SK-N-SH (cell line): ENCODE measurements around the gene HIVEP2. TPM values are rescaled to one million over a fixed set of nuclear protein-coding genes. Genes with fewer than 3 reads are reported as not detected.
A peak's percentile ranks its signal among the peaks of the same experiment; 100 is the strongest.

Source experiments
- CTCF ChIA-PET: fragments of 300-600, 350-600 bp; formaldehyde crosslinking; extraction: SDS; loops from one replicate; lab custom pipeline; 2021; lab: Yijun Ruan, JAX
- POLR2A ChIA-PET: fragments of 350-600 bp; sonication (Branson Sonifier 250); formaldehyde crosslinking; extraction: SDS; loops from one replicate; lab custom pipeline; 2020; ENCODE audit warnings: antibody characterized with exemption, inconsistent platforms; lab: Yijun Ruan, JAX
- DNase-seq: peaks from one replicate; pipeline ENCODE4 v3.0.0; 2012
- H2AFZ ChIP-seq: fragments of 200-600 bp; sonication (generic); 2 replicates; pipeline ENCODE4 v1.8.1; 2016; ENCODE audit warnings: antibody characterized with exemption, mild to moderate bottlenecking, low read depth
- H3F3A ChIP-seq: fragments of 200-600 bp; sonication (generic); replicated peaks from 2 replicates; pipeline ENCODE3; 2016; ENCODE audit warnings: antibody characterized with exemption, mild to moderate bottlenecking; ENCODE audit not compliant: insufficient read depth
- H3K27ac ChIP-seq, 2 experiments: fragments of 200-500 bp in 1 of 2; fragments of 200-600 bp in 1 of 2; sonication (Bioruptor generic) in 1 of 2; sonication (generic), shearing (Covaris generic) in 1 of 2; 2 replicates each; pipeline versions ENCODE4 v1.5.1 to v1.6.1; 2014 to 2016; ENCODE audit warnings: low read depth in 2 of 2, inconsistent platforms in 1 of 2, low read length in 1 of 2, mild to moderate bottlenecking in 1 of 2, mixed read lengths in 1 of 2
- H3K27me3 ChIP-seq: fragments of 200-600 bp; sonication (generic), shearing (Covaris generic); 2 replicates; pipeline ENCODE4 v1.6.1; 2016; ENCODE audit warnings: mixed run types; ENCODE audit not compliant: insufficient read depth
- H3K36me3 ChIP-seq, 2 experiments: fragments of 200-500 bp in 1 of 2; fragments of 200-600 bp in 1 of 2; sonication (Bioruptor generic) in 1 of 2; sonication (generic) in 1 of 2; replicated peaks in 1 of 2; 2 replicates each; pipeline versions ENCODE3 to v1.5.1; 2014 to 2016; ENCODE audit warnings: low read length in 1 of 2, mild to moderate bottlenecking in 1 of 2; ENCODE audit not compliant: insufficient read depth in 2 of 2, control insufficient read depth in 1 of 2
- H3K4me1 ChIP-seq, 2 experiments: fragments of 200-500 bp in 1 of 2; fragments of 200-600 bp in 1 of 2; sonication (Bioruptor generic) in 1 of 2; sonication (generic), shearing (Covaris generic) in 1 of 2; 2 replicates each; pipeline versions ENCODE4 v1.5.1 to v1.6.1; 2014 to 2016; ENCODE audit warnings: low read depth in 1 of 2, low read length in 1 of 2, mixed run types in 1 of 2; ENCODE audit not compliant: insufficient read depth in 2 of 2, control insufficient read depth in 1 of 2
- H3K4me2 ChIP-seq: fragments of 200-600 bp; sonication (generic), shearing (Covaris generic); 2 replicates; pipeline ENCODE4 v1.6.1; 2017; ENCODE audit warnings: mixed run types
- H3K4me3 ChIP-seq, 2 experiments: fragments of 200-500 bp in 1 of 2; fragments of 200-600 bp in 1 of 2; sonication (Bioruptor generic) in 1 of 2; sonication (generic), shearing (Covaris generic) in 1 of 2; 2 replicates each; pipeline versions ENCODE4 v1.5.1 to v1.8.1; 2014 to 2016; ENCODE audit warnings: low read depth in 2 of 2, inconsistent platforms in 1 of 2, low read length in 1 of 2, mild to moderate bottlenecking in 1 of 2, mixed read lengths in 1 of 2, moderate library complexity in 1 of 2
- H3K79me2 ChIP-seq: fragments of 200-600 bp; sonication (generic); 2 replicates; pipeline ENCODE4 v1.8.1; 2017; ENCODE audit warnings: mild to moderate bottlenecking; ENCODE audit not compliant: insufficient read depth
- H3K9ac ChIP-seq: fragments of 200-600 bp; sonication (generic); 2 replicates; pipeline ENCODE4 v1.6.1; 2017; ENCODE audit warnings: mixed run types
- H3K9me2 ChIP-seq: fragments of 200-600 bp; sonication (generic); 2 replicates; pipeline ENCODE4 v1.6.1; 2017; ENCODE audit warnings: mixed run types
- H3K9me3 ChIP-seq: fragments of 200-600 bp; sonication (generic); 2 replicates; pipeline ENCODE4 v1.6.1; 2017; ENCODE audit warnings: mixed run types, mild to moderate bottlenecking, moderate library complexity
- H4K20me1 ChIP-seq: fragments of 200-600 bp; sonication (generic); 2 replicates; pipeline ENCODE4 v1.6.1; 2017; ENCODE audit warnings: mild to moderate bottlenecking, mixed run types; ENCODE audit not compliant: insufficient read depth
- ELF1 ChIP-seq: IDR thresholded peaks from 2 replicates; pipeline ENCODE4 v1.4.0; 2012
- EP300 ChIP-seq, 2 experiments: IDR thresholded peaks; 2 replicates each; pipeline versions ENCODE4 v1.4.0 to v1.6.1; 2012; ENCODE audit warnings: borderline replicate concordance in 1 of 2, low read depth in 1 of 2, low read length in 1 of 2
- EZH2phosphoT487 ChIP-seq: fragments of 200-600 bp; sonication (generic); IDR thresholded peaks from 2 replicates; pipeline ENCODE4 v1.6.1; 2017; ENCODE audit warnings: low read depth, mixed run types, mild to moderate bottlenecking, antibody characterized with exemption, moderate library complexity, borderline replicate concordance
- FOSL2 ChIP-seq: IDR thresholded peaks from 2 replicates; pipeline ENCODE4 v1.4.0; 2012; ENCODE audit warnings: low read depth, mild to moderate bottlenecking, moderate library complexity, borderline replicate concordance
- GABPA ChIP-seq: IDR thresholded peaks from 2 replicates; pipeline ENCODE4 v1.4.0; 2012; ENCODE audit warnings: low read depth, mild to moderate bottlenecking
- GATA2 ChIP-seq: sonication (generic); formaldehyde crosslinking; IDR thresholded peaks from 2 replicates; pipeline ENCODE4 v1.5.0; 2020; ENCODE audit warnings: mild to moderate bottlenecking, missing genetic modification reagents
- JUND ChIP-seq: IDR thresholded peaks from 2 replicates; pipeline ENCODE4 v1.4.0; 2012
- MEF2A ChIP-seq: IDR thresholded peaks from 2 replicates; pipeline ENCODE4 v1.4.0; 2012; ENCODE audit warnings: low read depth, borderline replicate concordance
- NFIC ChIP-seq: IDR thresholded peaks from 2 replicates; pipeline ENCODE4 v1.4.0; 2012; ENCODE audit warnings: borderline replicate concordance
- NRF1 ChIP-seq: IDR thresholded peaks from 2 replicates; pipeline ENCODE4 v1.6.1; 2012; ENCODE audit warnings: low read depth, mild to moderate bottlenecking, low read length
- POLR2AphosphoS5 ChIP-seq: IDR thresholded peaks from 2 replicates; pipeline ENCODE4 v1.6.1; 2012; ENCODE audit warnings: low read depth, low read length
- RCOR1 ChIP-seq: fragments of 150-350 bp; IDR thresholded peaks from 2 replicates; pipeline ENCODE4 v1.6.1; 2017; ENCODE audit warnings: antibody characterized with exemption, low read length
- RFX5 ChIP-seq: IDR thresholded peaks from 2 replicates; pipeline ENCODE4 v1.6.1; 2012; ENCODE audit warnings: mild to moderate bottlenecking, improper control_type of control experiment, low read length
- SIN3A ChIP-seq: IDR thresholded peaks from 2 replicates; pipeline ENCODE4 v1.6.1; 2012; ENCODE audit warnings: low read depth, mild to moderate bottlenecking, low read length, moderate library complexity, borderline replicate concordance
- TCF12 ChIP-seq: IDR thresholded peaks from 2 replicates; pipeline ENCODE4 v1.4.0; 2012
- TEAD4 ChIP-seq: IDR thresholded peaks from 2 replicates; pipeline ENCODE4 v1.4.0; 2012; ENCODE audit warnings: mild to moderate bottlenecking, borderline replicate concordance; ENCODE audit not compliant: insufficient read depth
- WGBS: methylation state at CpG from one replicate; pipeline ENCODE4 v1.1.6; 2017; ENCODE audit warnings: low lambda C conversion rate; 5-methylcytosine and 5-hydroxymethylcytosine counted together
- polyA plus RNA-seq, 3 experiments: library from polyadenylated mRNA; depleted of rRNA; stranded (reverse); fragments of >200 nt; gene quantifications; 2 replicates each; pipeline ENCODE4 v1.2.3, GENCODE V29; 2012
- TF ChIP-seq, protein P1 (sequence below): fragments of 150-350 bp; IDR thresholded peaks from 2 replicates; pipeline ENCODE4 v1.6.1; 2017; ENCODE audit warnings: antibody characterized with exemption, low read length, low read depth, borderline replicate concordance
- TF ChIP-seq, protein P2 (sequence below): IDR thresholded peaks from 2 replicates; pipeline ENCODE4 v1.4.0; 2012; ENCODE audit warnings: low read depth, borderline replicate concordance
- TF ChIP-seq, protein P3 (sequence below): IDR thresholded peaks from 2 replicates; pipeline ENCODE4 v1.6.1; 2012; ENCODE audit warnings: mild to moderate bottlenecking, low read depth, low read length, moderate library complexity

HIVEP2 gene
- polyA plus RNA-seq, 1 of the 3 experiments (the other 2 are of a cell fraction): 2.5 TPM

DNA sequence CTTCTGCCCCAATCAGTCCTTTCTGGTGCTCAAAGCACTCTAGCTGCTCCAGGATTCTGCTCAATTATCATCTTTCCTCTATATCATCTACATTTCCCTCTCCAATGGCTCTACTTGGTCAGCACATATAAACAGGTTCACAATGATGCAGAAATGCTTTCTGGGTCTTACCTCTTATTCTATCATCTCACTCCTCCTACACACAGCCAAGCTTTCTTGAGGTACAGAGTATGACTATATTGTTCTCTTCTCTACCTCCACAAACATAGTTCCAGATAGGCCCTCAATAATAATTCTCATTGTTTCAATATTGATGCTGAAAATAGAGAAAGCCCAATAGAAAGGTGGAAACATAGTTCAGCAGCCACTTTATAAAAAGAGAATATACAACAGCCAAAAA lies 48.2 kb downstream of the HIVEP2 start (continued):
- TF ChIP-seq SIN3A (no peak), TCF12 (no peak), NRF1 (no peak), ELF1 (no peak)
- TF ChIP-seq, protein P1, sequence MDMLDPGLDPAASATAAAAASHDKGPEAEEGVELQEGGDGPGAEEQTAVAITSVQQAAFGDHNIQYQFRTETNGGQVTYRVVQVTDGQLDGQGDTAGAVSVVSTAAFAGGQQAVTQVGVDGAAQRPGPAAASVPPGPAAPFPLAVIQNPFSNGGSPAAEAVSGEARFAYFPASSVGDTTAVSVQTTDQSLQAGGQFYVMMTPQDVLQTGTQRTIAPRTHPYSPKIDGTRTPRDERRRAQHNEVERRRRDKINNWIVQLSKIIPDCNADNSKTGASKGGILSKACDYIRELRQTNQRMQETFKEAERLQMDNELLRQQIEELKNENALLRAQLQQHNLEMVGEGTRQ: no peak

DNA sequence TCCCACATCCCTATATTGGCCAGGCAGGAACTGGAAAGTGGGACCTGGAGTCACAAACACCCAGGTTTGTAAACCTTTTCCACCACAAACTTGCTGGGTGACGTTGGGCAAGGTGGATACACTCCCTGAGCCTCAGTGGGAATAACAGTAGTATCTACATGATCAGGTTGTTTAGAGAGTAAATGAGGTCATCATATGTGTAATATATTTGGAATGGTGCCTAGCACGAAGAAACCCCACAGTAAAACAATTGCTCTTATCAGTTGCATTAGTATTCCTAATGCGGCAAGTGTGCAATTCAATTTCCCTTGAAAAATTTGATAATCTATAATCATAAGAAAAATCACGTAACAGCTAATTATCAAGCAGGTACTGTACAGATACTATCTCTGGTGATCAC lies 51.9 kb downstream of the HIVEP2 start:
- TF ChIP-seq MEF2A (no peak), GATA2 (CRISPR knock-in tag) (peak; percentile 38), EZH2phosphoT487 (no peak), TEAD4 (no peak), GABPA (no peak), FOSL2 (peak; percentile 8; the same call in 1 of the 2 replicates), EP300 (IDR thresholded peaks at IDR 0.05; ENCODE audit: borderline replicate concordance in 1 of 2, low read depth in 1 of 2, low read length in 1 of 2) (peak in 1 of 2 experiments; percentile 50; a peak in 1 of 4 replicates), POLR2AphosphoS5 (no peak), RFX5 (no peak), SIN3A (no peak), NFIC (peak; percentile 11; the same call in 1 of the 2 replicates), TCF12 (no peak), JUND (0 out of 2 replicates have a peak, but pooled peaks have one; percentile 11), RCOR1 (peak; percentile 21; the same call in 1 of the 2 replicates)
- TF ChIP-seq, protein P2, sequence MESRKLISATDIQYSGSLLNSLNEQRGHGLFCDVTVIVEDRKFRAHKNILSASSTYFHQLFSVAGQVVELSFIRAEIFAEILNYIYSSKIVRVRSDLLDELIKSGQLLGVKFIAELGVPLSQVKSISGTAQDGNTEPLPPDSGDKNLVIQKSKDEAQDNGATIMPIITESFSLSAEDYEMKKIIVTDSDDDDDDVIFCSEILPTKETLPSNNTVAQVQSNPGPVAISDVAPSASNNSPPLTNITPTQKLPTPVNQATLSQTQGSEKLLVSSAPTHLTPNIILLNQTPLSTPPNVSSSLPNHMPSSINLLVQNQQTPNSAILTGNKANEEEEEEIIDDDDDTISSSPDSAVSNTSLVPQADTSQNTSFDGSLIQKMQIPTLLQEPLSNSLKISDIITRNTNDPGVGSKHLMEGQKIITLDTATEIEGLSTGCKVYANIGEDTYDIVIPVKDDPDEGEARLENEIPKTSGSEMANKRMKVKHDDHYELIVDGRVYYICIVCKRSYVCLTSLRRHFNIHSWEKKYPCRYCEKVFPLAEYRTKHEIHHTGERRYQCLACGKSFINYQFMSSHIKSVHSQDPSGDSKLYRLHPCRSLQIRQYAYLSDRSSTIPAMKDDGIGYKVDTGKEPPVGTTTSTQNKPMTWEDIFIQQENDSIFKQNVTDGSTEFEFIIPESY: no peak
- TF ChIP-seq, protein P3, sequence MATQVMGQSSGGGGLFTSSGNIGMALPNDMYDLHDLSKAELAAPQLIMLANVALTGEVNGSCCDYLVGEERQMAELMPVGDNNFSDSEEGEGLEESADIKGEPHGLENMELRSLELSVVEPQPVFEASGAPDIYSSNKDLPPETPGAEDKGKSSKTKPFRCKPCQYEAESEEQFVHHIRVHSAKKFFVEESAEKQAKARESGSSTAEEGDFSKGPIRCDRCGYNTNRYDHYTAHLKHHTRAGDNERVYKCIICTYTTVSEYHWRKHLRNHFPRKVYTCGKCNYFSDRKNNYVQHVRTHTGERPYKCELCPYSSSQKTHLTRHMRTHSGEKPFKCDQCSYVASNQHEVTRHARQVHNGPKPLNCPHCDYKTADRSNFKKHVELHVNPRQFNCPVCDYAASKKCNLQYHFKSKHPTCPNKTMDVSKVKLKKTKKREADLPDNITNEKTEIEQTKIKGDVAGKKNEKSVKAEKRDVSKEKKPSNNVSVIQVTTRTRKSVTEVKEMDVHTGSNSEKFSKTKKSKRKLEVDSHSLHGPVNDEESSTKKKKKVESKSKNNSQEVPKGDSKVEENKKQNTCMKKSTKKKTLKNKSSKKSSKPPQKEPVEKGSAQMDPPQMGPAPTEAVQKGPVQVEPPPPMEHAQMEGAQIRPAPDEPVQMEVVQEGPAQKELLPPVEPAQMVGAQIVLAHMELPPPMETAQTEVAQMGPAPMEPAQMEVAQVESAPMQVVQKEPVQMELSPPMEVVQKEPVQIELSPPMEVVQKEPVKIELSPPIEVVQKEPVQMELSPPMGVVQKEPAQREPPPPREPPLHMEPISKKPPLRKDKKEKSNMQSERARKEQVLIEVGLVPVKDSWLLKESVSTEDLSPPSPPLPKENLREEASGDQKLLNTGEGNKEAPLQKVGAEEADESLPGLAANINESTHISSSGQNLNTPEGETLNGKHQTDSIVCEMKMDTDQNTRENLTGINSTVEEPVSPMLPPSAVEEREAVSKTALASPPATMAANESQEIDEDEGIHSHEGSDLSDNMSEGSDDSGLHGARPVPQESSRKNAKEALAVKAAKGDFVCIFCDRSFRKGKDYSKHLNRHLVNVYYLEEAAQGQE: no peak
- Histone ChIP-seq H3K9ac (no peak overlapping the region), H3K9me3 (no peaks in the 10 kb centered on the region), H3K4me2 (no peak overlapping the region), H2AFZ (no peak overlapping the region), H3K9me2 (no peaks in the 10 kb centered on the region), H3K4me1 (peaks cover 0 to 21% of the 10 kb centered on the region in 2 experiments; a peak in 2 of 4 replicates), H3F3A (no peaks in the 10 kb centered on the region), H3K27ac (no peak overlapping the region; a peak in 2 of 4 replicates), H4K20me1 (no peaks in the 10 kb centered on the region), H3K36me3 (peaks cover 0 to 3% of the 10 kb centered on the region in 2 experiments), H3K79me2 (peaks cover 32% of the 10 kb centered on the region), H3K27me3 (no peaks in the 10 kb centered on the region), H3K4me3 (no peak overlapping the region)
- peak; percentile 3 for DNase-seq
- CTCF ChIA-PET: no interaction called here
- POLR2A ChIA-PET: no interaction called here
- 35% methylated on average over 4 of the region's 4 CpGs for WGBS
